Endodermal cell (in vitro differentiated cells): ENCODE results near the gene SLC66A2. TPM values are rescaled to one million over a fixed set of nuclear protein-coding genes. Genes with fewer than 3 reads are reported as not detected.

ENCODE experiments used
- DNase-seq: peaks from one replicate; pipeline ENCODE4 v3.0.0-alpha.2; 2017
- H3K27ac ChIP-seq: 2 replicates; pipeline ENCODE4 v1.5.1; 2013; ENCODE audit warnings: mild to moderate bottlenecking, low read depth, low read length, moderate library complexity
- H3K27me3 ChIP-seq: 2 replicates; pipeline ENCODE4 v1.6.1; 2013; ENCODE audit warnings: mild to moderate bottlenecking, low read length, moderate library complexity; ENCODE audit not compliant: insufficient read depth, control insufficient read depth, poor library complexity, severe bottlenecking
- H3K36me3 ChIP-seq: 2 replicates; pipeline ENCODE4 v1.7.0; 2013; ENCODE audit warnings: mild to moderate bottlenecking, low read length, moderate library complexity; ENCODE audit not compliant: control insufficient read depth, insufficient read depth
- H3K4me1 ChIP-seq: one replicate; pipeline ENCODE4 v1.7.0; 2013; ENCODE audit warnings: low read length; ENCODE audit not compliant: control insufficient read depth, insufficient read depth
- H3K4me3 ChIP-seq: 2 replicates; pipeline ENCODE4 v1.5.1; 2013; ENCODE audit warnings: mild to moderate bottlenecking, low read length, moderate library complexity
- H3K9ac ChIP-seq: 2 replicates; pipeline ENCODE4 v1.6.1; 2013; ENCODE audit warnings: mild to moderate bottlenecking, low read length, moderate library complexity; ENCODE audit not compliant: poor library complexity, severe bottlenecking; ENCODE audit errors: extremely low read depth
- H3K9me3 ChIP-seq: 2 replicates; pipeline ENCODE4 v1.6.1; 2013; ENCODE audit warnings: mild to moderate bottlenecking, low read length, moderate library complexity; ENCODE audit not compliant: control insufficient read depth
- H3K27ac Mint-ChIP-seq: 2 replicates; pipeline ENCODE4 v1.8.0; 2020; ENCODE audit warnings: mixed read lengths
- H3K27me3 Mint-ChIP-seq: 2 replicates; pipeline ENCODE4 v1.8.0; 2021; ENCODE audit warnings: mild to moderate bottlenecking, mixed read lengths; ENCODE audit not compliant: insufficient read depth
- H3K36me3 Mint-ChIP-seq: 2 replicates; pipeline ENCODE4 v1.8.0; 2020; ENCODE audit warnings: low read depth, mixed read lengths
- H3K4me1 Mint-ChIP-seq: 2 replicates; pipeline ENCODE4 v1.8.0; 2020; ENCODE audit warnings: mixed read lengths
- H3K4me3 Mint-ChIP-seq: 2 replicates; pipeline ENCODE4 v1.8.0; 2020; ENCODE audit warnings: mild to moderate bottlenecking, moderate library complexity, mixed read lengths
- H3K9me3 Mint-ChIP-seq: 2 replicates; pipeline ENCODE4 v1.8.0; 2020; ENCODE audit warnings: mild to moderate bottlenecking, mixed read lengths
- CTCF ChIP-seq: fragments of 200-600 bp; sonication (generic); conservative IDR thresholded peaks from 2 replicates; pipeline ENCODE4 v1.5.0; 2021; ENCODE audit warnings: antibody characterized with exemption, mild to moderate bottlenecking
- WGBS, 2 experiments: methylation state at CpG; one replicate each; pipeline versions ENCODE4 v1.1.5 to v1.1.7; 2013; ENCODE audit warnings: missing lambda C conversion rate in 2 of 2, mixed read lengths in 1 of 2; ENCODE audit not compliant: insufficient coverage in 1 of 2, insufficient read length in 1 of 2; 5-methylcytosine and 5-hydroxymethylcytosine counted together
- total RNA-seq, 2 donors: library from RNA; stranded (reverse); fragmentation: NEBNext Ultra II Directional in 1 of 2; extraction: Animal tissue kit (Norgen Biotek cat#: 25700) in 1 of 2; gene quantifications; 2 replicates in 1 of 2; 3 replicates in 1 of 2; pipeline ENCODE4 v1.2.1, GENCODE V29; 2021

SLC66A2 gene
- total RNA-seq, 2 donors from 2014 or later = 30.3 to 32.4 TPM

GRCh38 chr18:79973517-79973916, 22.1 kb upstream of the SLC66A2 start:
- WGBS, 2 experiments = 94 to 100% methylated on average over 11 to 16 of the region's 16 CpGs
- H3K36me3 ChIP-seq = peaks cover 78% of the 10 kb centered on the region
- no peak overlapping the region for H3K27ac ChIP-seq
- H3K27me3 ChIP-seq = no peaks in the 10 kb centered on the region
- DNase-seq = no peak
- Mint-ChIP-seq H3K9me3 (no peaks in the 10 kb centered on the region), H3K4me1 (peaks cover 9% of the 10 kb centered on the region), H3K27ac (peak overlapping the region; percentile 2), H3K4me3 (no peak overlapping the region), H3K36me3 (peaks cover 72% of the 10 kb centered on the region), H3K27me3 (no peaks in the 10 kb centered on the region)
- H3K4me3 ChIP-seq = no peak overlapping the region
- H3K9ac ChIP-seq = no peak overlapping the region
- H3K4me1 ChIP-seq = no peaks in the 10 kb centered on the region
- no peak for TF ChIP-seq CTCF
- no peaks in the 10 kb centered on the region for H3K9me3 ChIP-seq

GRCh38 chr18:79972720-79973119, 21.3 kb upstream of the SLC66A2 start:
- Histone ChIP-seq H3K27me3 (no peaks in the 10 kb centered on the region), H3K4me3 (no peak overlapping the region), H3K4me1 (no peaks in the 10 kb centered on the region), H3K36me3 (peaks cover 78% of the 10 kb centered on the region), H3K9me3 (no peaks in the 10 kb centered on the region), H3K9ac (no peak overlapping the region), H3K27ac (no peak overlapping the region)
- WGBS, 2 experiments = 91% methylated on average over 3 of the region's 3 CpGs; no CpG with 5 or more reads in 1 of the 2 experiments
- Mint-ChIP-seq H3K4me3 (no peak overlapping the region), H3K36me3 (peaks cover 70% of the 10 kb centered on the region), H3K9me3 (no peaks in the 10 kb centered on the region), H3K27me3 (no peaks in the 10 kb centered on the region), H3K4me1 (peaks cover 9% of the 10 kb centered on the region), H3K27ac (no peak overlapping the region)
- DNase-seq = no peak
- no peak for TF ChIP-seq CTCF

- Mint-ChIP-seq H3K4me3 (no peak overlapping the region), H3K36me3 (peaks cover 67% of the 10 kb centered on the region), H3K27ac (no peak overlapping the region), H3K9me3 (no peaks in the 10 kb centered on the region), H3K4me1 (peaks cover 9% of the 10 kb centered on the region), H3K27me3 (peaks cover 1% of the 10 kb centered on the region)
- no peak overlapping the region for H3K4me3 ChIP-seq
- H3K4me1 ChIP-seq = no peaks in the 10 kb centered on the region
- no peaks in the 10 kb centered on the region for H3K9me3 ChIP-seq
- no peak overlapping the region for H3K27ac ChIP-seq
- WGBS, 2 experiments = 95 to 97% methylated on average over 7 to 9 of the region's 9 CpGs
- no peak overlapping the region for H3K9ac ChIP-seq
- H3K36me3 ChIP-seq = peaks cover 76% of the 10 kb centered on the region
- DNase-seq = no peak
- no peaks in the 10 kb centered on the region for H3K27me3 ChIP-seq
- TF ChIP-seq CTCF = no peak
These were observed 20.5 kb upstream of the SLC66A2 start for GRCh38 chr18:79971986-79972385.
